Measurements from ENCODE around the gene SFMBT2.
"Not testable (repeated sequence)": the region's sequence is repeated elsewhere in the genome, so short reads cannot be mapped to it uniquely, and the experiment has no call there.

SFMBT2 gene

DNA sequence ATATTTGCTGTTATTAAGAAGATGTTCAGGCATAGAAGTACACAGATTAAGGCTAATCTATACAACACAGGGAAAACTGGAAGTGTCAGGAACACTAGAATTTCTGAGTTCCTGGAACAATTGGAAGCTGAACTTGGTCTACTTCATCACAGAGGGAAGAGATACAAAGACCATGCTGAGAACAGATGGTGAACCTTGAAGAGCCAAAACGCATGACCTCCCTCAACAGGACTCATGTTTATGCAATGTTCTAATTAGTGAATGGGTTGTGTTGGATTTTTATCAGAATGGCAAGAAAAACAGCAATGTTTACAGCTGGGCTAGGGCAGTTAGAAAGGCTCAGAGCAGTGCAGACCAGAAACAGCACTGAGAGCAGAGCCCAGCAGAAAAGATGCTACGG lies 94.9 kb downstream of the SFMBT2 start:
- TF ChIP-seq CTCF (IDR thresholded peaks at IDR 0.05; ENCODE audit: low read depth, low read length, poor library complexity, severe bottlenecking) (no peak), EZH2phosphoT487 (IDR thresholded peaks at IDR 0.05; ENCODE audit: borderline replicate concordance, low read length) (no peak)
- Histone ChIP-seq H3K9me3 (ENCODE audit: control insufficient read depth, insufficient read depth, low read length) (no peaks in the 10 kb centered on the region), H3K27ac (ENCODE audit: low read depth, low read length) (no peak overlapping the region), H3K27me3 (ENCODE audit: control insufficient read depth, low read length) (no peaks in the 10 kb centered on the region), H4K20me1 (ENCODE audit: control insufficient read depth, insufficient read depth, low read depth, low read length) (no peaks in the 10 kb centered on the region), H3K79me2 (ENCODE audit: control insufficient read depth, low read length) (peaks cover 14% of the 10 kb centered on the region), H3F3A (ENCODE audit: control insufficient read depth, insufficient read depth) (no peaks in the 10 kb centered on the region), H3K9me2 (replicated peaks; ENCODE audit: control insufficient read depth, low read length) (no peaks in the 10 kb centered on the region), H3K36me3 (ENCODE audit: control insufficient read depth, low read length) (no peaks in the 10 kb centered on the region), H3K4me1 (ENCODE audit: control insufficient read depth, low read length) (peaks cover 12% of the 10 kb centered on the region), H3K4me2 (ENCODE audit: low read length) (no peak overlapping the region), H3K4me3 (ENCODE audit: low read length) (no peak overlapping the region)

GRCh38 chr10:7314170-7314569 lies 96.7 kb downstream of the SFMBT2 start:
- H3K9me3 ChIP-seq (ENCODE audit: control insufficient read depth, insufficient read depth, low read length) = no peaks in the 10 kb centered on the region
- H3K36me3 ChIP-seq (ENCODE audit: control insufficient read depth, low read length) = no peaks in the 10 kb centered on the region
- no peaks in the 10 kb centered on the region for H3K27me3 ChIP-seq (ENCODE audit: control insufficient read depth, low read length)
- no peaks in the 10 kb centered on the region for H3F3A ChIP-seq (ENCODE audit: control insufficient read depth, insufficient read depth)
- H3K4me2 ChIP-seq (ENCODE audit: low read length) = no peak overlapping the region
- H3K9me2 ChIP-seq (replicated peaks; ENCODE audit: control insufficient read depth, low read length) = no peaks in the 10 kb centered on the region
- peaks cover 5% of the 10 kb centered on the region for H3K4me1 ChIP-seq (ENCODE audit: control insufficient read depth, low read length)
- no peak for TF ChIP-seq EZH2phosphoT487 (IDR thresholded peaks at IDR 0.05; ENCODE audit: borderline replicate concordance, low read length)
- TF ChIP-seq CTCF (IDR thresholded peaks at IDR 0.05; ENCODE audit: low read depth, low read length, poor library complexity, severe bottlenecking) = no peak
- no peak overlapping the region for H3K27ac ChIP-seq (ENCODE audit: low read depth, low read length)
- peaks cover 20% of the 10 kb centered on the region for H3K79me2 ChIP-seq (ENCODE audit: control insufficient read depth, low read length)
- H4K20me1 ChIP-seq (ENCODE audit: control insufficient read depth, insufficient read depth, low read depth, low read length) = no peaks in the 10 kb centered on the region
- H3K4me3 ChIP-seq (ENCODE audit: low read length) = no peak overlapping the region

DNA sequence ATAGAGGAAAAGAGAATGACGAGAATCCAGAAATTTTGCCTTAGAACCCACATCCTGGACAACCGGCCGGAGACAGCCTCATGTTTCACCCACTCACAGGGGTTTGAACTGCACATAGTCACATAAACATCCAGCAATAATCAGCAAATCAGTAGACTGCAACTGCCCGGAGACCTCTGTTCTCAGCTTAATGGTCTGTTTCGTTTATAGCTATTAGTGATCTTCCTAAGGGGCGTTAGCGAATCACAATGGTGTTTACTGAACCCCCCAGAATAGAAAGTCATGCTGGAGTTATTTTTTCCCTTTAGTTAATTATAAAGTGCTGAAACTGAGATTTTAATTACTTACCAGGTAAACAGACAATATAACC lies 98.4 kb downstream of the SFMBT2 start:
- H3K27ac ChIP-seq (ENCODE audit: low read depth, low read length) = no peak overlapping the region

DNA sequence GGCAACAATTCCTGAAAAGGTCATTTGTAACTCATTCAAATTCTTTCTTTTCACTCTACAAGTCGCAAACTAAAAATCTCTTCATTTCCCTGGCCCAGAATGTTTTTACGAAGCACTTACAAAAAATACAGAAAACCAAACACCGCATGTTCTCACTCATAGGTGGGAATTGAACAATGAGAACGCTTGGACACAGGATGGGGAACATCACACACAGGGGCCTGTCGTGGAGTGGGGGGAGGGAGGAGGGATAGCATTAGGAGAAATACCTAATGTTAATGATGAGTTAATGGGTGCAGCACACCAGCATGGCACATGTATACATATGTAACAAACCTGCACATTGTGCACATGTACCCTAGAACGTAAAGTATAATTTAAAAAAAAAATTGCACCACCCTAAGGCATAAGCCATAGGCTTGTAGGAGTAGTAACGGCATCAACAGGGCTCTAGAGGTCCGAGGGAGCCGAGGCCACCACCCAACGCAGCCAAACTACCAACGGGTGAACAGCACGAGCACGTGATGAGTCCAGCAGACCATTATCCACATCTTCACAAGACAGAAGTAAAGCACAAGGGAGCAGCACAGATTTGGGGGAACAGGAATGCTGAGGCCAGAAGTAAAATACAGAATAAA lies 98.9 kb downstream of the SFMBT2 start:
- H3K27ac ChIP-seq (ENCODE audit: low read depth, low read length); H3K4me3 ChIP-seq (ENCODE audit: low read length); H3K36me3 ChIP-seq (ENCODE audit: control insufficient read depth, low read length); H3K9me3 ChIP-seq (ENCODE audit: control insufficient read depth, insufficient read depth, low read length); H4K20me1 ChIP-seq (ENCODE audit: control insufficient read depth, insufficient read depth, low read depth, low read length); H3K4me2 ChIP-seq (ENCODE audit: low read length); H3F3A ChIP-seq (ENCODE audit: control insufficient read depth, insufficient read depth); H3K9me2 ChIP-seq (replicated peaks; ENCODE audit: control insufficient read depth, low read length); H3K27me3 ChIP-seq (ENCODE audit: control insufficient read depth, low read length): not testable (repeated sequence)
- Histone ChIP-seq H3K79me2 (ENCODE audit: control insufficient read depth, low read length) (peaks cover 18% of the 10 kb centered on the region), H3K4me1 (ENCODE audit: control insufficient read depth, low read length) (peaks cover 11% of the 10 kb centered on the region)

More for the DNA sequence above, 98.4 kb downstream of the SFMBT2 start:
- TF ChIP-seq CTCF (IDR thresholded peaks at IDR 0.05; ENCODE audit: low read depth, low read length, poor library complexity, severe bottlenecking) (no peak), EZH2phosphoT487 (IDR thresholded peaks at IDR 0.05; ENCODE audit: borderline replicate concordance, low read length) (no peak)
- H3K4me1 ChIP-seq (ENCODE audit: control insufficient read depth, low read length) = peaks cover 6% of the 10 kb centered on the region
- H3K27me3 ChIP-seq (ENCODE audit: control insufficient read depth, low read length) = no peaks in the 10 kb centered on the region
- no peaks in the 10 kb centered on the region for H4K20me1 ChIP-seq (ENCODE audit: control insufficient read depth, insufficient read depth, low read depth, low read length)
- H3F3A ChIP-seq (ENCODE audit: control insufficient read depth, insufficient read depth) = no peaks in the 10 kb centered on the region
- H3K9me3 ChIP-seq (ENCODE audit: control insufficient read depth, insufficient read depth, low read length) = no peaks in the 10 kb centered on the region; the same call in 1 of the 2 replicates
- no peak overlapping the region for H3K4me2 ChIP-seq (ENCODE audit: low read length)
- H3K9me2 ChIP-seq (replicated peaks; ENCODE audit: control insufficient read depth, low read length) = no peaks in the 10 kb centered on the region
- H3K79me2 ChIP-seq (ENCODE audit: control insufficient read depth, low read length) = peaks cover 16% of the 10 kb centered on the region
- no peak overlapping the region for H3K4me3 ChIP-seq (ENCODE audit: low read length)
- no peaks in the 10 kb centered on the region for H3K36me3 ChIP-seq (ENCODE audit: control insufficient read depth, low read length)
